HG03135 (cell line): ENCODE results near the gene NPTX1.

Experiments used
- ATAC-seq: cut with Tn5 transposase; IDR thresholded peaks from one replicate; pipeline ENCODE4 v1.9.1; 2021; ENCODE audit warnings: mild to moderate bottlenecking, moderate library complexity; ENCODE audit not compliant: unreplicated experiment

Gene NPTX1

DNA sequence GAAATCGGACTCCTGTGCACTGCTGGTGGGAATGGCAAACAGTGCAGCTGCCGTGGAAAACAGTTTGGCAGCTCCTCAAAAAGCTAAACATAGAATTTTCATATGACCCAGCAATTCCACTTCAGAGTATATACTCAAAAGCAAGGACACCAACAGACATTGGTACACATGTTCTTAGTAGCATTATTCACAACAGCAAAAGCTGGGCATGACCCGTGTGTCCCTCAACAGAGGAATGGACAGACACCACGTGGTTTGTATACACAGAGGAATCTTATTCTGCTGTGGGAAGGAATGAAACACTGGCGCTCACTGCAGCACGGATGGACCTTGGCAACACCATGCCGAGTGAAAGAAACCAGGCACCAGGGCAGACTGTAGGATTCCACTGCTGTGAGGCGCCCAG, 16.0 kb downstream of the NPTX1 start:
- no peak for ATAC-seq

GRCh38 chr17:80459234-80459633, 17.2 kb downstream of the NPTX1 start:
- ATAC-seq, result no peak

- no peak for ATAC-seq
These were observed 18.4 kb downstream of the NPTX1 start for GRCh38 chr17:80458016-80458415.

GRCh38 chr17:80457236-80457856, 19.1 kb downstream of the NPTX1 start:
- ATAC-seq, result no peak

GRCh38 chr17:80456465-80457235, 19.8 kb downstream of the NPTX1 start:
- no peak for ATAC-seq

- ATAC-seq, result no peak
These were observed 20.6 kb downstream of the NPTX1 start for GRCh38 chr17:80455784-80456183.

- no peak for ATAC-seq
These were observed 21.1 kb downstream of the NPTX1 start for GRCh38 chr17:80455336-80455710.

DNA sequence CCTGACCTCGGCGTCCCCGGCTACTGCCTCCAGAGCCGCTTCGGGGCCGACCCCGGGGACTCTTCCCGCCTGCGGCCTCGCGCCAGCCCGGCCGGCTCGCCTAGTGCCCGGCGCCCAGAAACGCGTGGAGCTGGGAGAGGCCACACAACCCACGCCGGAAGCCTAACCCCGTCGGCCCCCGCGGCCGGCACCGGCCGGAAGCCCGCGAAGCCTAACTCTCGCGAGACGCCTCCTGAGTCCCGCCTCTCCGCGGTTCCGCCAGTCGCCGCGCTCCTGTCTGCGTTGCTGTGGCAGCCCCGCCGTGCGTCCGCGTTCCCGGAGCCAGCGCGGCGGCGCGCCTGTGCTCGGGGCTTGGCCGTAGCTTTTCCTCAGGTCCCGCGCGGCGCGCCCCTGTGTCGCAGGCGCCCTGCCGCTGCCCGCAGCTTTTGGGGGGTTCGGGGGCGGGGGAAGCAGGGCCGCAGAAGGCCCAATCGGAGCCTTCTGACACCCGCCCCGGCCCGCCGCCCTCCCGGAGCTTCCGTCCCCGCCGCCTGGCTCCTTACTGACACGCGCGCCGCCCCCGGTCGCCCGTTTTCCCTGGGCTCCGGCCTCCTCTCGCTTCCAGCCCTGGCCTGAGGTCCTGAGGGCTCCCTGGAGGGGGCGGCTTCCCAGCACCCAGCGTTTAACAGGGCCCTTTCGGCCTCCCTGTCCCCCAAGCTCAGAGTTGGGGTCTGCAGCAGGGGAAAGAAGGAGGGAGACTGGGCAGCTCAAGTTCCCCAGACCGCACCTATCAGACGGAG, 21.7 kb downstream of the NPTX1 start:
- ATAC-seq, result peak; percentile 81

GRCh38 chr17:80453998-80454556, 22.3 kb downstream of the NPTX1 start:
- ATAC-seq, result no peak

GRCh38 chr17:80453126-80453997, 23.0 kb downstream of the NPTX1 start:
- ATAC-seq, result no peak

GRCh38 chr17:80452173-80452915, 24.1 kb downstream of the NPTX1 start:
- no peak for ATAC-seq

DNA sequence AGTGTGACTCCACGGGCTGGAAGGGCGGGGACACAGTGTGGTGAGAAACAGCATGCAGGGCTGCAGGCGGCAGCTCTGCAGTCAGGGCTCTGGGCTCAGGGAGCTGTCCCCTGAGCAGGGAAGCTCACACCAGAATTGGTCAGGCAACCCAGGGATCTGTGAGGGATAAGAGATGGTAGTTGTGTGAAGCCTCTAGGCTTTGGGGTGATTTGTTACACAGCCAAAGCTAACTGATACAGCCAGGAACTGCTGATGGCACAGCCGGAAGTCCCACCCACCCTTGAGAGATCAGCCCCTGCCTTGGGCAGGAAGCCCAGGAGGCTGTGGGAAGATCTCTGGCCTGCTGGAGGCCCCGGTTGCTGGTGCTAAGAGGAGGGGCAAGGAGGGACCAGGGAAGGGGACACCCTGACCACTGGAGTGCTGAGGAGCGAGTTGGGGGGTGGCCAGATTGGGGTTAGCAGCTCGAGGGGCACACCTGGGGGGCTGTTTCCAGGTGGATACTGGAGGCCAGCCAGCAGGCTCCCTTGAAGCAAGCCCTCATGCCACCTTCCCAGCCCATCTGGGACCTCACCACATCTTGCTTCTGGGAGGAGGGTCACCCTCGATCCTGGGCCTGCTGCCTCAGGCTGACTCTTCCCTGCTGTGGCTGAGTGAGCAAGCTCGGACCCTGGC, 25.2 kb downstream of the NPTX1 start:
- ATAC-seq, result no peak

DNA sequence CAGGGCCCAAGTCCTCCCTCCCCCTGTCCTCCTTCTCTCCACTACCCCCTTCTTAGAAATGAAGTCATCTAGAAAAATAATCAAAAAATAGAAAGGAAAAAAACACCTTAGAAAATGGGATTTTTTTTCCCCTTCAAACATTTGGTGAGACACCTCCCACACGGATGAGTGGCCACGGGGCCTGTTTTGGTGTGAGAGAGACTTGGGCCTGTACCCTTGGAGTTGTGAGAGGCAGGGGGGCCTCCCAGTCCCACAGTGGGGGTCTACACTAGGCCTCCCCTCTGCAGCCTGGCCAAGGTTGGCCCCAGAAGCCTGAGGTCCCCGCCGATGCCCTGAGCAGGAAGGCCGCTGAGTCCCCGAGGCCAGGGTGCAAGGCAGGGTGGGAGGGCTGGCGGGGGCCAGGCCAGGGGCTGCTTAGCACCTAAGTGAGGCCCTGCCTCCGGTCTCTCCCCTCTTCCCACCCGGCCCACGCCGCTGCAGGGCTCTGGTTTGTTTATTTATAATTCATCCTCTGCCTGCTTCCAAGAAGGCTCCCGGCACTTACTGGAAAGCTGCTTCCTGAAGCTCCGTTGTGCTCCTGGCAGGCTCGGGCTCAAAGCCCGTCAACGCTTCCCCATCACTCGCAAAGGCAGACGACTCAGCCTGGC, 26.4 kb downstream of the NPTX1 start:
- no peak for ATAC-seq

DNA sequence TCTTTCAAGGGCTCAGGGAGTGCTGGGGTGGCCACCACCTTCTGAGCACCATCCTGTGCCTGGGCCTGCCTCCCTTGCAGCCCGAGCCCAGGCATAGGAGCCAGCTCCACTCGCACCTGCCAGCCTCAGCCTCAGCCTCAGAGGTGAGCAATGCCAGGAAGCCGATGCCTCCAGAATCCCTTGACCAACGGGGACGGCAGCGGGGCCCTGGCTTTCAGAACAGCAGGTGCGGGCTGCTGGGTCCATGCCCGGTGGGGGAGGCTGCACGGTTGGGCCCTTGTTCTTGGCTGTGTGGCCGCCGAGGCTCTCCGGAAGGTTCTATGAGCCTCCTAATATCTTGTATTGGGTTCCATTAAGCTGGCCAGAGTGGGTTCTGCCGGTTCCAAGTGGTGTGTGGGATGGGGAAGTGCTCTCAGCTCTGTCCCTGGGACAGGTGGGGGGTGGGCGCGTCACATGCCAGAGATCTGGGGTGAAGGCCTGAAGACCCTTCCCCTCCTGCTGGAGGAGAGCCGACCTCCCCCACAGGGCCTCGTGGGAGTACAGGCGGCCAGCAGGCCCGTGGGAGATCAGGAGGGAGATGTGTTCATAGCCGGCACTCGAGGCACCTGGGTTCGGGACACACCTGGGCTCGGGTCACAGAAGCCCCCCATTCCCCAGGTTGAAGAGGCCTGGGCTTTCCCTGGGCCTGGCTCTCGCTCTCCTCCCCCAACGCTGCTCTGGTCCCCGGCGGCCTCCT, 27.0 kb downstream of the NPTX1 start:
- no peak for ATAC-seq

- ATAC-seq, result no peak
These were observed 28.6 kb downstream of the NPTX1 start for GRCh38 chr17:80447790-80448189.

GRCh38 chr17:80446645-80447405, 29.6 kb downstream of the NPTX1 start:
- ATAC-seq, result no peak

- ATAC-seq, result no peak
These were observed 30.7 kb downstream of the NPTX1 start for GRCh38 chr17:80445726-80446110.
